Activated CD4-positive, alpha-beta T cell treated with anti-CD3 and anti-CD28 coated beads, Interleukin-2, Interleukin-4, amounts not matched to agents 100 ng/mL and 50 ng/mL, durations not matched to agents 16 hours and 8 hours (primary cell): ENCODE data around the gene HES5.

Experiments
- DNase-seq: peaks from one replicate; pipeline ENCODE4 v3.0.0-alpha.2; 2020; ENCODE audit warnings: low spot score

HES5 gene

DNA sequence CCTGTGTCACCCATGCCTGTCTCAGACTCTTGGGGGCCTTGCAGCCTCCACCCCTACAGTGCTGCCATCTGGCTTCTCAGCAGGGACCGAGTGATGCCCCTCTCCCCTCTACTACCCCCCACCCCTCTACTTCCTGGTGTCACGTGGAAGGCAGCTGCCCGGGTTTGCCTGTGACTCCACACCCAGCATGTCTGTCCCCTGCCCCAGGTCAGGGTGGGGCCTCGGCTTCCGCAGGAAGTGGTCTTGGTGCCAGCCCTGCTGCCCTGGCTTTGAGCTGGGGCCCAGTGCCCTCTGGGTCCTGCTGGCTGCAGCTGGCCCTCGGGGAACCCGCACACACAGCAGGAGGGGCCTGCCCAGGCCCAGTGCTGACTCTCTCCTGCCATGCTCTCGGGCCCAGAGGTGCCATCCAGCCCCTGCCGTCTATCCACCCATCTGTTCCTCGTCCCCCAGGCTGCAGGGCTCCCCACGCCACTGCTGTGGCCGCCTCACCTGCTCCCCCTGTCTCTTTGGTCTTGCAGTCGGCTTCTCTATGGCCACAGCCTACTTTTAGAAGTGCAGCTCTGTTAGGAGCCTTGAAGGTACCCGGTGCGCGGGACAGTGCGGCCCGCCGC is 30.0 kb downstream of the HES5 start:
- no peak for DNase-seq

DNA sequence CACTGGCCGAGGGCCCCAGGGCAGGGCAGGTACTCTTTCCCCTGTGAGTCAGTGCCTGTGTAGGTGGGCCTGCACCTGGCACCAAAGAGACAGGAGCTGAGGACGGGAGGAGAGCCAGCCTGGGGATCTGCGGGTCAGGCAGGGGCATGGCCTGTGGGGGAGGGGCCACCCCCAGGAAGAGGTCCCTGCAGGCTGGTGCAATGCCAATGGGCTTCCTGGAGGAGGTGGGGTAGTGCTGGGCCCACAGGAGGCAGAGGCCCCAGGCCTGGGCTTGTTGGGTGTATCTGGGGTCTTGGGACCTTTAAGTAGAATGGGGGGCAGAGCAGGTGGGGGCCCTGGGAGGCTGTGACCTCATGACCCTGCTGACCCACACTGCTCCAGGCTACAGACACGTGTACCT is 30.8 kb downstream of the HES5 start:
- no peak for DNase-seq

DNA sequence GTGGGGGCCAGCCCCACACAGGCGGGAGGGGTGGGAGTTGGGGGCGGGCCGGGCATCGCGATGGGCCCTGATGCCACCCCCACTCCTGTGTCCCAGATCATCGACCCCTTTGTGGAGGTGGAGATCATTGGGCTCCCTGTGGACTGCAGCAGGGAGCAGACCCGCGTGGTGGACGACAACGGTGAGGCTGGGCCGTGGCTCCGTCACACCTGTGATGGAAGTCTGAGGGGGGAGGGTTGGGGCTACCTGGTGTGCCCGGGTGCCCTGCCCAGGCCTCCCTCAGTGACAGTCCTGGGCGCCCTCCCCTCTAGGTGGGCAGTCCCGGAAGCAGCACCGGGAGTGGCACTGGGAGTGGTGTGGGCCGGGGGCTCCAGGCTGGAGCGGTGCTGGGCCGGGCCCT is 31.4 kb downstream of the HES5 start:
- DNase-seq = no peak

DNA sequence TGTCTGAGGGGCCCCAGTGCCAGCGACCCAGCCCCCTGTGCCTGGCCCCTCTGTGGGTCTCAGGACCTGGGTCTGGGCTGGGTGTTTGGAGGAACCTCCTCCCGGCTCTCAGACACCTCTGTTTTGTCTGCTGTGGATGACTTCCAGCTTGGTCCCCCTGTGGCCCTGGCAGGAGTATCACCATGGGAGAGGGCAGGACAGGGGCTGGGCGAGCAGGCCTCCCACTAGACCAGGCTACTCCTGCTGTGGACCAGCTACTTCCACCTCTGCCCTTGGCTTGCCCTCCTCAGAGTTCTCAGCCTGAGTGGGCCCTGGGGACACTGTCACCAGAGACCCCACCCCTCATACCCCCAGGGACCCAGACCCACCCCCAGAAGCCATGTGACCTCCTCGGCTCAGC is 32.2 kb downstream of the HES5 start:
- no peak for DNase-seq

DNA sequence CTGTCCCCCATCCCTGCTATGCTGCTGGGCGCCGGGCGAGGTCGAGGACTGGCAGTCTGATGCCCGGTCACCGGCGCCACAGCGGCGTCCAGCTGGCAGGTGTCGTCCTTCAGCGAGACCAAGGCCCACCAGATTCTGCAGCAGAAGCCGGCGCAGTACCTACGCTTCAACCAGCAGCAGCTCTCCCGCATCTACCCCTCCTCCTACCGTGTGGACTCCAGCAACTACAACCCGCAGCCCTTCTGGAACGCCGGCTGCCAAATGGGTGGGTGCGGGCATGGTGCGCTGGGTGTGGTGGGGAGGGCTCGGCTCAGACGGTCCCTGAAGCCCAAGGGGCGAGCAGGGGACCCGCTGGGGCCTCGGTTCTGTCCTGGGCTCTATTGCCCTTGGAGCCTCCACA is 33.3 kb downstream of the HES5 start:
- DNase-seq = no peak

DNA sequence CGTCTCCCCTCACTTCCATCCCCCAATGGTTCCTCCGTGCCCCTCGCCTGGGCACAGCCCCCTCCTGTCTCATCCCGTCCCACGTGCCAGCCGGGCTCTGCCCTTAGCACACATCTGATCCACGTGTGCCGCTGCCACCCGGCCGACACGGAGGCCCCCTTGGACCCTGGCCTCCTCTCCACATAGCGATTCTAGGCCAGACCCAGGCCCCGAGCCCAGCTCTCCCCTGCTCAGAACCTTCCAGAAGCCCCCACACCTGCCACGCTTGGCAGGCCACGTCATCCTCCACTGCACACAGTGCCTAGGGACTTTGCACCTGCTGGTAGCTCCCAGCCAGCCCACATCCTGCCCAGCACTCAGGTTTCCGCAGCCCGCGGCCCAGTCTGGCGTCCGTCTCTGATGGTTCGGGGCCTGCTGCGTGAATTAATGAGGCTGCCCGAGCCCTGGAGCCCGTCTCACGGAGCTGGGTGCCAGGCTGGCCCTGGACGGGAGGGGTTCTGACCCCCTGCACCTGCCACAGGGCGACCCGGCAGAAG is 33.9 kb downstream of the HES5 start:
- DNase-seq = no peak

DNA sequence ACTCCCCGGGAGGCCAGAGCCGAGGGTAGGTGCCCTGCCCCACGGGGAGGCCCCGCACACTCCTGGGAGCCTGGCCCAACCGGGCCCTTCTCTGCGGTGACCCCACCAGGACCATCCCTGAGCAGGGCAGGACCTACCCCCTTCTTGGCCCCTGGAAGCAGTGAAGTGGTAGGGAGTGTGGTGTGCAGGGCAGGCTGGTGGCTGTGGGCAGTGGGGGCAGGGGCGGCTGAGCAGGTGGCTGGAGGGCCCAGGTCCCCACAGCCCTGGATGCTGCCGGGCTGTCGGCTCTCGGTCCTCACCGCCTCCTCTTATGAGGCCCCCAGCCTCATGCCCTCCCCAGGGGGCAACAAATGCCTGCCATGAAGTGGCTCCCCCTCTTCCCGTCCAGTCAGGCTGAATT is 34.5 kb downstream of the HES5 start:
- DNase-seq = no peak

DNA sequence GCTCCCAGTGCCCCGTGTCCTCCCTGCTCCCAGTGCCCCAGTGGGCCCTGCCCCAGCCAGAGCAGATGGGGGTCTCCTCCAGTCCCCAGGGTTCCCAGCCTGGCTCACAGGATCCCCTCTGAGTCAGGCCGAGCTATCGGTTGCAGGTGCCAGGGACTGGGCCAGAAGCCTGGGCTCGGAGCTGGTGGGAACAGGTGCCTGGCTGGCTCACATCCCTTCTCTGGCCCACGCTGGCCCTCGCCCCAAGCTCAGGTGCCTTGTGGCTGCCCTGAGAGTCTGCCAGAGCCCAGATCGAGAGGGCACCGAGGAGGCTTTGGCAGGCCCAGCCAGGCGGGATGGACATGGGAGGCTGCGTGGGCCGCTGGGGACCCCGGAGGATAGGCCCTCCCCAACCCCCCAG is 35.0 kb downstream of the HES5 start:
- DNase-seq = no peak

DNA sequence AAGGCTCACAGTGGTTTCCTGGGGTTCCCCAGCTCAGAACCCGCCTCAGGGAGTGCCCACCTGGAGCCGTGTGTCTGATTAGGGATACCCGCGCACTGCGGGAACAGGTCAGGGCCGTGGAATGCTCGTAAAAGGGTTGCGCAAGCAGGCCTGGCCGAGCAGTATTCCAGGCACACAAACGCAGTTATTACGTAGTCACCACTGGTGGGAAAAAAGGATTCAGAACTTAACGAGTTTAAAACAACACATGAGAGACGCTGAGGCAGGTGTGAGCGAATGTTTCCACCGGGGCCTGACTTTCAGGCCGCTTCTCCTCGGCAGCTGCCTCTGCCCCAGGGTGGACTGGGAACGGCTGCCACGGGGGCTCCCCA is 35.8 kb downstream of the HES5 start:
- no peak for DNase-seq

DNA sequence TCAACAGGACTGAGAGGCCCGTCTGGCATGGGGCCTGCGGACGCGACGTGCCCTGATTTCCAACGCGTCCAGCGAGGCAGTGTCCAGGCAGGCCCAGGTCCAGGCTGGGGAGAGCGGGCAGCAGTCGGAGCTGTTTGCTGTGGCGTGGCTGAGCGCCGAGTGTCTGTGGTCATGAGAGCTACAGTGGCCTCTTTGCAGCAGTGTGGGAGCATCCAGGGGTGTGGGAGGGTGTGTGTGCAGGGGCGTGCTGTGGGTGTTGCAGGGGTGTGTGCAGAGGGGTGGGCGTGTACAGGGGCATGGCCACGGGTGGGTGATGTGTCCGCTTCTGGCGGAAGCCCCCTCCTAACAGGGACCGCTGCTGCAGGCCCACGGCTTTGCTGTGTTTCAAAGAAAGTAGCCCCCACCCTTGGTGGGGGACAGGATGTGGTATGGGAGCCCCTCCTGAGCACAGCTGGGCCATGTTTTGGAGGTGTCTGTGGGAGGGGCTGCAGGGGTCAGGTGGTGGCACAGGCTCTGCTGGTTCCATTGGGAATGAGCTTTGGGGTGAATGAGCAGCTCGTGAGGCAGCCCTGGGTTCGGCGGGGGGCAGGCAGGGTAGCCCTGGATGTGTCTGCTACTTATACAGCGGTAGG is 36.3 kb downstream of the HES5 start:
- DNase-seq = no peak

DNA sequence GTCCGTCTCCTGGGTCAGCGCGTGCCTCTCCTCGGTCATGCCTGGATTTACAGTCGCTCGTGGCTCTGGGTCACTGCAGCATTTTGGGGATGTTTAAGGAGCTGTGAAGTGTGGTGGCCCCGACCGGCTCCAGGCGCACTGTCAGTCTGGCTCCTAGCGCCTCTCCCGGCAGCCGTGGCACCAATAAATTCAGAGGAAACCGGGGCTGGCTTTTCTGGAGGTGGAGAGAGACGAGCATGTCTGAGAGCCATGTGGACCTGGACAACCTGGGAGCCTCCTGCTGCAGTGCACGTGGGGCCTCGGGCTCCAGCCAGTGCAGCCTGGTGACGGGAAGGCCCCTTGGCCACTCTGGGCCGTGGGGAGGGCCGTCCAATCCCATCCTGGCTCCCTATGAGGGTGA is 36.8 kb downstream of the HES5 start:
- no peak for DNase-seq

DNA sequence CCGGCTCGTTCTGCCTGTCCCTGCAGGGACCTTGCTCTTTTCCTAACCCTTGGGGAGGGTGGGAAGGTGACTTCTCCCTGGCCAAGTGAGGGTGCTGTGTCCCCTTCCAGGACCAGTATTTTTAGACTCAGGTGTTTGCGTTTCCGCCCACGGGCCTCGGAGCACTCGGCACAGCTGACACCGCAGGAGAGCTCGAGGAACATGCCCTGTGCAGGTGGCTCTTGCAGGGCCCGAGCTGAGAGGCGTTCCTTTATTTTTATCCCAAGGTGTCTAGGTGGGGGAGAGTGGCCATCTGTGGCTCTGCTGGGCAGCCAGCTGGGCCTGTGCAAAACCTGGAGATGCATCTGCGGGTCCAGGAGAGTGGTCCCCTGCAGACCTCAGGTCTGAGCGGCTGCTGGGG is 38.0 kb downstream of the HES5 start:
- DNase-seq = no peak

DNA sequence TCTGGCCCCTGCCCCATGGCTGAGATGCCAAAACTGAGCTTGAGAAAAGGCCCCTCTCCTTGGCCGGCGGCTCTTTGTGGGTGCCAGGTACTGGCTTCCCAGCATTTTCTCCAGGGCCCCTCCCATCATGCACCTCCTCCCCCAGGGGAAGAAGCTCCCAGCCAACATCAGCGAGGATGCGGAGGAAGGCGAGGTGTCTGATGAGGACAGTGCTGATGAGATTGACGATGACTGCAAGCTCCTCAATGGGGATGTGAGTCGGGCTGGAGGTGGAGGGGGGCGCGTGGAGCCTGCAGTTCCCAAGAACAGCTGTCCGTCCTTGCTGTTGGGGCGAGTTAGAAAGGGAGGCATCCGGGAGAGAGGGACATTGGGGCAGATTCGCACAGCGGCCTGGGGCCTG is 40.4 kb downstream of the HES5 start:
- no peak for DNase-seq

DNA sequence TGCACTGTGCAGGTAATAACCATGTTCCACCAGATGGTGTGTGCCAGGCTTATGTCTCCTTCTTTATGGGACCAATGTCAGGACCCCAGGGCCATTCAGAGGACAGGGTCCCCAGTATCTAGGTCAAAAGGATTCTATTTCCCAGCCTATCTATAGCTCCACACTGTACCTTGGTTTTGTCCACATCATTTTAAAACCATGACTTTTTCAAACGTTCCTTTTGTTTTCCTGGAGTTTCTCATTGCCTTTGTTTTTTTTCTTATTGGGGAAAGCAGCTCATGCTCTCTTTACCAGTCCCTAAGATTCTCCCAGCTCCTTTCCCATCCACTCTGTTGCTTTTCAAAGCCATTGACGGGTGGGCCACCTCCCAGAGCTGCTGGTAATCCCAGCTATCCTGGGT is 41.4 kb downstream of the HES5 start:
- no peak for DNase-seq

DNA sequence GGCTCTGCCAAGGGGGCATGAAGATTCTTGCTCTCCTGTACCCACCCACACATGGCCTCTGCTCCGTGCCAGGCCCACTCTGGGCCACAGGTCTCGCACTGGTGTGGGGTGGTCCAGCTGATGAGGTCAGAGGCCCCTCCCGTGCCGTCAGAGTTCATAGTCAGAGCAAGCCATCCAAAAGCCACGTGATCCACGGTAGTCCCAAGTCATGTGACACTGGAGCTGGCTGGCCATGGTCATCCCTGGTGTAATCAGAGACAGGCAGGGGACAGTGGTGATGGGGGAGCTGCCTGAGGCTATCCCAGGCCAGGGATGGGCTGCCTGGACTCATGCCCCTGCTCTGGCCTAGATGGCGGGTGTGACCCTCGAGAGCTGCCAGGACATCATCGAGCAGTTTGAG is 43.5 kb downstream of the HES5 start:
- no peak for DNase-seq

DNA sequence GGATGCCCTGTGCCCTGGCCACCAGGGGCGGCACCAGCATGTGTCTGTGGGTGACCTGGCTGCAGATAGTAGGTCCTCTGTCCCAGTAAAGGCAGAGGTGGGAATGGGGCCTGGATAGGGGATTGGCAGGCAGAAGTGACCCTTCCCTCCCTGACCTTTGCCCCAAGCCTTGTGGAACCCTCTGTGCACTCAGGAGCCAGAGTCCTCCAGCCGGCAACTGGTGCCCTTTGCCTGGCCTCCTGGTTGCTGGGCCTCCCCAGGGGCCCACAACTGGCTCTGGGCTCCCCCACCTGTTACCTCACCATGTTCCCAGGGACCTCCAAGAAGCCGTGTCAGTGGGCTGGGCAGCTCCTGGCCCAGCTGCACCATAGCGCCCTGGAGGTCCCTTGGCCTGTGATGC is 44.0 kb downstream of the HES5 start:
- DNase-seq = no peak

DNA sequence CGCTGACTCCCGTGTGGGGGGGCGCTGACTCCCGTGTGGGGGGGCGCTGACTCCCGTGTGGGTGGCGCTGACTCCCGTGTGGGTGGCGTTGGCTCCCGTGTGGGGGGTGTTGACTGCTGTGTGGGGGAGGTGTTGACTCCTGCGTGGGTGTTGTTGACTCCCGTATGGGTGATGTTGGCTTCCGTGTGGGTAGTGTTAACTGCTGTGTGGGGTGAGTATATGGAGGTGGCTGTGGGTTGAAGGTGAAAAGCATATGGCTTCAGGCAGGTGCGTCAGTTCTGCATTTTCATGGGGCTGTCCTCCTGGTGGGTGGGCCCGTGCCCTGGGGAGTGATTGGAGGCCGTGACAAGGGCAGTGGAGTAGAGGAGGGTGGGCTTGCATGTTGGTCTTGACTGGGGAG is 46.1 kb downstream of the HES5 start:
- no peak for DNase-seq

DNA sequence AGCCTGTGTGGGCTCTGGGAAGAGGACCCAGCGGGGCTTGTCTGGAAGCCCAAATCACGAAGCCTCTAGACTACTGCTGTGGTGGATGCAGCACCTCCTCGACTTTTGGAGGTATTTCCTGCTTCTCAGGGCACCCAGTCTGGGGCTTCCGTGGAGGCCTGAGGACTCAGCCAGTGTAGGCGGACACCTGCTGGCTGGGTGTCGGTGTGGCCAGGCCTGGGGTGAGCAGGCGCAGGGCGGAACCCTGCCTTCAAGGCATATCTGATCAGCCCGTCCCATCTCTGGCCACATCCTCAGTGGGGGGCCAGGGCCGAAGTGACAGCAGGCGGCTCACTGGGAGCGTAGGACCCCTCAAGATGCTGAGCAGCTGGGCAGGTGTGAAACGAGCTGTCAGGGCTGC is 47.0 kb downstream of the HES5 start:
- DNase-seq = no peak

DNA sequence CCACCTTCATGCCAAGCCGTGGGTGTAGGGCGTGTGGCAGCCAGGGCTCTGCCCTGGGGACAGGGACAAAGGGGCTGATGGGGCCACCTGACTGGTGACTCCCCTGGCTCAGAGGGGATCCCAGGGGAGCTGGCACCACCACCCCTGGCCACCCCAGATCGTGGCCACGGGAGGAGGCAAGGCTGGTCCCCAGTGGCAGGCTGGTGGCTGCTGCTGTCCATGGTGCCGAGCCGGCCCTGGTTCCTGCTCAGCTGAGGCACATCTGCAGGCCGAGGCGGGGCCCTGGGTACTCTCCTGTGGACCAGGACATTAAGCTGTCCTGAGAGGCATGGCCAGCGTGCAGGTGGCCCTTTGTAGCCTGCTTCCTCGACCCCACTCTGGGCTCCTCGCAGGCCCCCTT is 47.5 kb downstream of the HES5 start:
- no peak for DNase-seq

DNA sequence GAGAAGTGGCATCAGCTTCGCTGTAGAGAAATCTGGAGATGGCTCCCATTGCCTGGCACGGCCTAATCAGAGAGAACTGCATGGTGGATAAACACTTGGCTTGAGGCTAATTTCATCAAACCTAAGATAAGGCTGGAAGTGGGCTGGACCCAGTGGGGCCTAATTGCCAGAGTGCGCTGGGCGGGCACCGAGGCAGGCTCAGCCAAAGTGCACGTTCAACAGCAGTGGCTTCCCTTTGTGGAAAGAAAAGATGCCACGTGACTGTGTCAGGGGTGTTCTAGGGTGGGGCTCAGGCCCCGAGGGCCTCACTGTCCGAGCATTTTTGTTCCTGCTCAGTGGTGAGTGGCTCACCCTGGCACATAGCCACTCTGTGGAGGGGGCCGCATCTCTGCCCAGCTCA is 48.2 kb downstream of the HES5 start:
- DNase-seq = no peak

DNA sequence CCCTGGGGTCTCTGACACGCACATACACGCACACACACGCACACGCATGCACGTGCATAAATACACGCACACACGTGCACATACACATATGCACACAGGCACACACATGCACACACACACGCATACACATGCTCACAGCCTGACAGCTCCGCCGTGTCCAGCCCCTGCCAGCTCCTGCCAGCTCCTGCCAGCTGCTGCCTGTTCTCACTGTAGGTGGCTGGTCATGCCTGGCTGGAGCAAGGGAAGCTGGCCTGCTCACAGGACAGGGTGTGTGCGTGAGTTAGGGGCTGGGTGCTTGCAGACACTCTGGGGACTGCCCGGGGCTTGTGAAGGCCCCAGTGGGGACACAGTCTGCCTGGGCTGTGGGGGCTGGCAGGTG is 49.1 kb downstream of the HES5 start:
- DNase-seq = no peak

DNA sequence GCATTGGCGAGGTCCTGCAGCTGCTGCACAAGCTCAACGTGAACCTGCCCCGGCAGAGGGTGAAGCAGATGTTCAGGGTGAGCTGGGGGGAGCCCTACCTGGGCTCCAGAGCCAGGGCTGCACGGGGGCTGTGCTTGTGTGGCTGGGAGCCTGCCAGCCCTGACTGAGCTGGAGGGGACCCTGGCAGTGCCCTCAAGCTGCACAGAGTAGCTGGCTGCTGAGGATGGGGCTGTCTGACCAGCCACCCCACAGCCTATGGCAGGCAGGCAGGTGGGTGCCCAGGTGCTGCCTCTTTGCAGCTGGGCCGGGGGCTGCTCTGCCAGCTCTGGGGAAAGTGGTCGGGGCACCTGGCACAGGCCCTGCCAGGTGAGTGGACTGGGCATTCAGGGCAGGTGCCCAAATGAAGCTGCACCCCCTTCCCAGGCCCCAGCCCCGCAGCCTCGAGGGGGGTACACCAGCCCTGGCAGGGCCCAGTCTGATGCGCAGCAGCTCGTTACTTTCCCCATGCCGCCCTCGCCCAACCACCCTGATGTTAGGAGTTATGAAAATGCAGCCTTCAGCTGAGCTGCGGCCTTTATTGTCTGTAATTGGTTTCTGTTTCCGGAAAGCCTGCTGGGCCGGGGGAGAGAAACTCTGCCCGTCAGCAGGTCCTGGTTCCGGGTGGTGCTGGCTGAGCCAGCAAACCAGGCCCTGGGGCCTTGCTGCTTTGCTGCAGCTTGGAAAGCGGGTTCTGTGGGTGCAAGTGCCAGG is 49.7 kb downstream of the HES5 start:
- DNase-seq = no peak

DNA sequence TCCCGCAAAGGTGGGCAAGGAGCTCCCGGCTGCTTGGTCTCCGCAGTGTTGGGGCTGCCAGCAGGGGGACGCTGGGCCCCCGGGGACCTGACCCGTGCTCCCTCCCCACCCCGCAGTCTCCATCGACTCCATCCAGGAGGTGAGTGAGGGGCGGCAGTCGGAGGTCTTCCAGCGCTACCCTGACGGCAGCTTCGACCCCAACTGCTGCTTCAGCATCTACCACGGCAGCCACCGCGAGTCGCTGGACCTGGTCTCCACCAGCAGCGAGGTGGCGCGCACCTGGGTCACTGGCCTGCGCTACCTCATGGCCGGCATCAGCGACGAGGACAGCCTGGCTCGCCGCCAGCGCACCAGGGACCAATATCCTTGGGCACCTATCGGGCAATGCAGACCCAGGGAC is 50.4 kb downstream of the HES5 start:
- no peak for DNase-seq

DNA sequence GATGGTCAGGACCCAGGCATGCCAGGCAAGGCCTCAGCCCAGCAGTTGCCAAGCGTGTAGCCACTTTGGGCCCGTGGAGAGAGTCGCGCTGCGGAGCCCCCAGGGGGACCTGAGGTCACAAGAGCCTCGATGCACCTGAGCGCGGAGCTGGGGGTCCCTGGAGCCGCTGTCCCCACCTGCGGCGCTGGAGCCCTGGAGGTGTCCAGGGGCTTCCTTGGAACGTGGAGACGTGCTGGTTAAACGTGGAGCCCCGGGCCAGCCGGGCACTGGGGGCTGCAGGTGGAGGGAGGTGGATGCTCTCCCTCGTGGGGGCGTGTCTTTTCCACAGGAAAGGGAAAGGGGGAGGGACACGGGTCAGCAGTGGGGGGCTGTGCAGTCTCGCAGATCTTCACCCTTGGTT is 50.9 kb downstream of the HES5 start:
- no peak for DNase-seq
